Upper lobe of right lung (tissue), 1 donor: ENCODE results near the gene ZBTB44. TPM values are rescaled to one million over a fixed set of nuclear protein-coding genes. Genes with fewer than 3 reads are reported as not detected.

ENCODE experiments used
- ATAC-seq: fragments of 200-7000 bp; cut with Tn5 transposase; one replicate; pipeline ENCODE4 v1.9.1; 2020; ENCODE audit warnings: mild to moderate bottlenecking, moderate library complexity
- DNase-seq: peaks from one replicate; pipeline ENCODE4 v3.0.0-alpha.2; 2020
- H3K27ac ChIP-seq: fragments of 200-600 bp; one replicate; pipeline ENCODE4 v1.8.0; 2022
- H3K27me3 ChIP-seq: fragments of 200-600 bp; one replicate; pipeline ENCODE4 v1.8.0; 2022; ENCODE audit warnings: mild to moderate bottlenecking
- H3K36me3 ChIP-seq: fragments of 200-600 bp; one replicate; pipeline ENCODE4 v1.8.0; 2022
- H3K4me1 ChIP-seq: fragments of 200-600 bp; one replicate; pipeline ENCODE4 v1.8.0; 2022
- H3K4me3 ChIP-seq: fragments of 200-600 bp; one replicate; pipeline ENCODE4 v1.8.0; 2022; ENCODE audit warnings: mild to moderate bottlenecking
- H3K9me3 ChIP-seq: fragments of 200-600 bp; one replicate; pipeline ENCODE4 v1.8.0; 2022
- intact Hi-C: fragments of 100-400 bp; cut with DNase I; formaldehyde crosslinking; loops from one replicate; pipeline ENCODE4 v1.11.0; 2022
- total RNA-seq: library from RNA; stranded (reverse); fragmentation: NEBNext Ultra II Directional; extraction: Animal tissue kit (Norgen Biotek cat#: 25700); gene quantifications from one replicate; pipeline ENCODE4 v1.2.1, GENCODE V29; 2021
- TF ChIP-seq, protein P1 (sequence below): fragments of 200-600 bp; IDR thresholded peaks from one replicate; pipeline ENCODE4 v1.8.0; 2022; ENCODE audit warnings: antibody characterized with exemption
- donor health status: DM: no; HTN: yes; CAD: no; lungs with severe emphysema.

ZBTB44 gene
- total RNA-seq, 1 donor from 2014 or later: 52.9 TPM

DNA sequence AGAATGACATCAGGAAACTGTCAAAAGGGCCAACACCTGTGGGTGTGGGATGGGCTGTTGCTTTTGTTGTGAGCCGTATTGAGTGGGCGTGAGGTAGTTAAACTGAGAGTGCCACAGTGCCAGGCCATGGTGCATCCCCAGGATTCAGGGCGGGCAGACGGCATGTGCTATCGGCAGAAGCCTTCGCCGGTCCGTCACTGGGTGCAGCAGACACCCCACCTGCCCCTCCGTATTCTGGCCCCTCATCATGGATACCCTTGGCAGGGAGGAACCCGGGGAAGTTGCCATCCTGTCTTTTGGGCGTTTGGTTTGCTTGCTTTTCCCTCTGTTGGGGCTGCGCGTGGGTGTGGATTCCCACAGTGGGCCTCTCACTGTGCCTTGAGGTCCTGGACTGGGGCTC, 127.6 kb downstream of the ZBTB44 start:
- ATAC-seq (no peak), DNase-seq (no peak)
- H3K4me3 ChIP-seq: no peak overlapping the region
- TF ChIP-seq, protein P1, sequence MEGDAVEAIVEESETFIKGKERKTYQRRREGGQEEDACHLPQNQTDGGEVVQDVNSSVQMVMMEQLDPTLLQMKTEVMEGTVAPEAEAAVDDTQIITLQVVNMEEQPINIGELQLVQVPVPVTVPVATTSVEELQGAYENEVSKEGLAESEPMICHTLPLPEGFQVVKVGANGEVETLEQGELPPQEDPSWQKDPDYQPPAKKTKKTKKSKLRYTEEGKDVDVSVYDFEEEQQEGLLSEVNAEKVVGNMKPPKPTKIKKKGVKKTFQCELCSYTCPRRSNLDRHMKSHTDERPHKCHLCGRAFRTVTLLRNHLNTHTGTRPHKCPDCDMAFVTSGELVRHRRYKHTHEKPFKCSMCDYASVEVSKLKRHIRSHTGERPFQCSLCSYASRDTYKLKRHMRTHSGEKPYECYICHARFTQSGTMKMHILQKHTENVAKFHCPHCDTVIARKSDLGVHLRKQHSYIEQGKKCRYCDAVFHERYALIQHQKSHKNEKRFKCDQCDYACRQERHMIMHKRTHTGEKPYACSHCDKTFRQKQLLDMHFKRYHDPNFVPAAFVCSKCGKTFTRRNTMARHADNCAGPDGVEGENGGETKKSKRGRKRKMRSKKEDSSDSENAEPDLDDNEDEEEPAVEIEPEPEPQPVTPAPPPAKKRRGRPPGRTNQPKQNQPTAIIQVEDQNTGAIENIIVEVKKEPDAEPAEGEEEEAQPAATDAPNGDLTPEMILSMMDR: no peak
- no peaks in the 10 kb centered on the region for H3K36me3 ChIP-seq
- H3K9me3 ChIP-seq: no peaks in the 10 kb centered on the region
- intact Hi-C loops: no loop called here
- no peaks in the 10 kb centered on the region for H3K27me3 ChIP-seq
- no peak overlapping the region for H3K27ac ChIP-seq
- peaks cover 2% of the 10 kb centered on the region for H3K4me1 ChIP-seq

DNA sequence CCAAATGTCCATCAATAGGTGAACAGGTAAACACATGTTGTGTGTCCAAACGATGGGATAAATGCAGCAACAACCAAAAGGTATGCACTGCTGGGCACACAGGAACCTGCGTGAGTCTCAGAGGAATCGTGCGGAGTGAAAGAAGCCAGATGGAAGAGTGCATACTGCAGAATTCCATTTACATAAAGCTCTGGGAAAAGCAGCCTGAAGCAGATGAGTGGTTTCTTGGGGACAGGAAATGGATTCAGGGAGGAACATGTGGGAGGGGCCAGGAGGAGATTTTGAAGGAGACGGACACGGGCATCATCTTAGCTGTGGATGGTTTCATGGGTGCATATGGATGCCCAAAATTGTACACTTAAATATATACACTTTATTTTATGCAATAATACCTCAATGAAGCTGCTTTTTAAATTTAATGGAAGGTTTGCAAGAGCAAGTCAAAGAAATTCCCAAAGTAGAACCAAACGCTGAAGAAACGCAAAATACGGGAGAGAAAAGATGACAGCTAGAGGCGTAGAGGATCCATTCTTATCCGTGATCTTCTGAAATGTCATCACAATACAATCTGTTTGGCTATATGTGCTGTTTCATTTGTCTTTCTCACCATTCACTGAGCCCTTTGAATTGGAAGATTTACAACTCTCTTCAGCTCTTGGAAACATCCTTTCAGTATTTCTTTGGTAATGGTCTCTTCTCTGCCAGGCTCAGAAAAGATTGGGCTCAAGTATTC, 130.7 kb downstream of the ZBTB44 start:
- ATAC-seq (no peak), DNase-seq (no peak)
- H3K27me3 ChIP-seq: no peaks in the 10 kb centered on the region
- no peaks in the 10 kb centered on the region for H3K9me3 ChIP-seq
- no peak overlapping the region for H3K27ac ChIP-seq
- TF ChIP-seq, protein P1: no peak
- H3K36me3 ChIP-seq: no peaks in the 10 kb centered on the region
- intact Hi-C loops: no loop called here
- H3K4me1 ChIP-seq: peaks cover 28% of the 10 kb centered on the region
- no peak overlapping the region for H3K4me3 ChIP-seq

DNA sequence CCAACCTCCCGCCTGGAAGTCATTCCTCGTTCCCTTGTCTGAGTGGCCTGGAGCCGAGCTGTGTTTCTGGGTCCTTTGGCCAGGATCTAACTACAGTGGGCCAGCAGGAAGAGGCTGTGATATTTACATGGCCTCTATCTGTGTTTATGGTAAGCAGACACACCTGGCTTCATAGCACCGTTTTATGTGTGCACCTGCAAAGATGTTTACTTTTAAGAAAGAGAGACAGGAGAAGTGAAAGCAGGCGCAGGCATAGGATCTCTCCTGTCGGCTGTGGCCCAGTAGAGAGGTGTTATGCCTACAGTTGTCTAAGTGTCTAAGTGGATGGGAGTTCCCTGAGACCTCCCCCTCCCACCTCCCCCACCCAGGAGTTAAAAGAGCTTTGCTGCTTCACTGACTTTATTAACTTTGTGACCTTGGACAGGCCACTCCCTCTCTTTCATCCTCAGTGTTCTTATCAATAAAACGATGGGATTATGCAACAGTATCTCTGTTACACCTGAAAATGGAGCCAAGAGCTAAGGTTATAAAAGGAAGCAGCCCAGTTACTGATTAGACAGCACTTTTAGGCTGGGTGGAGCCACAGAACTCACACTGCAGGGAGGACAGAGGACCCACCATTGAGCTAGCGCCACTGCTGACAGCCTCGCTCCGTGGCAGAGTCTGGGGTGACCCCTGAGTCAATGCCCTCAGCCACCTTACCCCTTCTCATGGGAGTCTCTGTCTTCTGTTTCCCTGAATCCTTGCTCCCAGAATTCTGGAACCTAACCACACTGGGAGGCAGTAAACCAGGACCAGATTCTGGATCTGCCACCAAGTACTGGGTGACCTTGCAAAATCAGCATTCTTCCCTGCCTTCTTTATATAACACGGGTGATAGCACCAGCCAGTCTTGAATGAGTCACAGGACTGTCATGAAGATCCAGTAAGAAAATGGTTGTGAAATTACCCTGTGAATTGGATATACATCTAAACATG, 133.1 kb downstream of the ZBTB44 start:
- Histone ChIP-seq H3K36me3 (no peaks in the 10 kb centered on the region), H3K4me1 (peaks cover 35% of the 10 kb centered on the region), H3K27ac (no peak overlapping the region), H3K4me3 (no peak overlapping the region), H3K27me3 (no peaks in the 10 kb centered on the region), H3K9me3 (no peaks in the 10 kb centered on the region)
- peak; percentile 72 for ATAC-seq
- DNase-seq: no peak
- intact Hi-C loops: no loop called here
- TF ChIP-seq, protein P1: no peak

DNA sequence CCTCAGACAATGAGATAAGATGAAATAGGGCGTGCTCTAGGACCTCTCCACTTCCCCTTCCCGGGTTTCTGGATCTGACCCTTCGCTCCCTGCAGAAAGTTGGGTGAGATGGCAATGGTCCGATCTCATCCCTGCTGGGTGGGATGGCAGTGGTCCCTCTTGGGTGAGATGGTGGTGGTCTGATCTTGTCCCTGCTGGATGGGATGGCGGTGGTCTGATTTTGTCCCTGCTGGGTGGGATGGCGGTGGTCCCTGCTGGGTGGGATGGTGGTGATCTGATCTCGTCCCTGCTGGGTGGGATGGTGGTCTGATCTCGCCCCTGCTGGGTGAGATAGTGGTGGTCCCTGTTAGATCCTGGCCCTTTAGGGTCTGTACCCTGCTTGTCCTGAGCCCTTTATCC, 133.8 kb downstream of the ZBTB44 start:
- peak; percentile 10 for ATAC-seq
- no peak overlapping the region for H3K27ac ChIP-seq
- H3K27me3 ChIP-seq: no peaks in the 10 kb centered on the region
- intact Hi-C loops: no loop called here
- peaks cover 35% of the 10 kb centered on the region for H3K4me1 ChIP-seq
- no peaks in the 10 kb centered on the region for H3K36me3 ChIP-seq
- no peak for DNase-seq
- H3K9me3 ChIP-seq: no peaks in the 10 kb centered on the region
- TF ChIP-seq, protein P1: no peak
- H3K4me3 ChIP-seq: no peak overlapping the region

DNA sequence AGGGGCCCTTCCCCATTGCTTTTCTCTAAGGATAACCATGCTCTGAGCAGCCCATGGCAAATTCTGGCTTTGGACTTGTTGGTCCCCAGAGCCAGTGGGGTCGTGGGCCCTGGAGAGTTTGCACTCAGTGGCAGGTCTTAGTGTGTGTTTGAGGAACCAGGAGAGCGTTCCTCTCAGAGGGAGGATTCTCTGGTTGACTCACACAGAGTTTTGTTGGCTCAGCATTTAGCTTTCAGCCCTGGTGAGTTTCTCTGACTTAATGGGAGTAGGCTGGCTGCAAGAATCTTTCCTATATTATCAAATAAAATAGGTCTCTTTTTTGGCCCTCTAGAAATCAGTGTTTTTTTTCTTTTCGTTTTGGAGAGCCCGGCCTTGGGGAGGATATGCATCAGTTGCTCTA, 134.2 kb downstream of the ZBTB44 start:
- H3K36me3 ChIP-seq: no peaks in the 10 kb centered on the region
- DNase-seq: no peak
- H3K4me3 ChIP-seq: no peak overlapping the region
- TF ChIP-seq, protein P1: no peak
- ATAC-seq: peak; percentile 60
- no peaks in the 10 kb centered on the region for H3K9me3 ChIP-seq
- no peaks in the 10 kb centered on the region for H3K27me3 ChIP-seq
- intact Hi-C loops: no loop called here
- H3K27ac ChIP-seq: no peak overlapping the region
- H3K4me1 ChIP-seq: peaks cover 35% of the 10 kb centered on the region
